Glomerular visceral epithelial cell (primary cell): ENCODE data around the gene POLL.
"Not testable (repeated sequence)": the region's sequence is repeated elsewhere in the genome, so short reads cannot be mapped to it uniquely, and the experiment has no call there.

Experiments
- DNase-seq: peaks from one replicate; pipeline ENCODE4 v3.0.0-alpha.2; 2016; ENCODE audit errors: extremely low spot score

POLL gene

GRCh38 chr10:101587725-101588653, at the start of gene POLL, which contains the start of gene DPCD:
POLL (minus strand) TSS chr10:101588257; CDS start chr10:101587360, 897 bp downstream.
DPCD (plus strand) TSS chr10:101588321; CDS start chr10:101588337, 16 bp downstream.
- DNase-seq, result peak; percentile 93

- not testable (repeated sequence) for DNase-seq
Observed at GRCh38 chr10:101633510-101633909, 45.5 kb upstream of the POLL start.

- DNase-seq, result no peak
Observed at GRCh38 chr10:101631821-101632475, 43.9 kb upstream of the POLL start.

GRCh38 chr10:101630633-101630920, 42.5 kb upstream of the POLL start:
- no peak for DNase-seq

- DNase-seq, result no peak
Observed at GRCh38 chr10:101629837-101630632, 42.0 kb upstream of the POLL start.

- no peak for DNase-seq
Observed at GRCh38 chr10:101625821-101626412, 37.9 kb upstream of the POLL start.

- no peak for DNase-seq
Observed at GRCh38 chr10:101624526-101625102, 36.6 kb upstream of the POLL start.

GRCh38 chr10:101623528-101623927, 35.5 kb upstream of the POLL start:
- no peak for DNase-seq

GRCh38 chr10:101619983-101620382, 31.9 kb upstream of the POLL start:
- DNase-seq, result no peak

- DNase-seq, result no peak
Observed at GRCh38 chr10:101618871-101619270, 30.8 kb upstream of the POLL start.

- DNase-seq, result no peak
Observed at GRCh38 chr10:101617824-101618568, 29.9 kb upstream of the POLL start.

GRCh38 chr10:101617102-101617823, 29.2 kb upstream of the POLL start:
- no peak for DNase-seq

- DNase-seq, result no peak
Observed at GRCh38 chr10:101616415-101617101, 28.5 kb upstream of the POLL start.

GRCh38 chr10:101615525-101616116, 27.6 kb upstream of the POLL start:
- no peak for DNase-seq

GRCh38 chr10:101614663-101615524, 26.8 kb upstream of the POLL start:
- no peak for DNase-seq

GRCh38 chr10:101613646-101614045, 25.6 kb upstream of the POLL start:
- DNase-seq, result no peak

GRCh38 chr10:101612872-101613271, 24.8 kb upstream of the POLL start:
- no peak for DNase-seq

- no peak for DNase-seq
Observed at GRCh38 chr10:101612086-101612485, 24.0 kb upstream of the POLL start.
